HG03108 (cell line): ENCODE measurements around the gene FBXO7.

ENCODE experiments used
- ATAC-seq: cut with Tn5 transposase; IDR thresholded peaks from one replicate; pipeline ENCODE4 v1.9.1; 2021; ENCODE audit warnings: moderate library complexity; ENCODE audit not compliant: unreplicated experiment

The FBXO7 gene

DNA sequence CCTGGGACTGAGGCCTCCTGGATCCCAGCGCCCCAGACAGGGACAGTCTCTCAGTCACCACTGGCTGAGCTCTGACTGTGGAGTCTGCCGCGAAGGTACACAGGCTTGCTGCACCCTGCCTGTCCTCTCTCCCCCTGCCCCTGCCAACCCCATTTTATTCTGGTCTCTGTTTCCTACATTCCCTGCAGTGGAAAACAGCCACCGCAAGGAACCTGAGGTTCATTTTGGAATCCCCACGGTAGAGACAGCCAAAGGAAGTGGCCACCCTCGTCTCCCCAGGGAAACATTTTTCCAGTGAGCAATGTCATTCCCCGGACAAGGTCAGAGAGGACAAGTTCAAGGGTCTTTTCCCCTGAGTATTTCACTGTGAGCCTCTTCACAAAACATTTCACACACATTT, 56.6 kb downstream of the FBXO7 start:
- ATAC-seq = no peak

GRCh38 chr22:32531931-32532819, 57.6 kb downstream of the FBXO7 start:
- no peak for ATAC-seq

DNA sequence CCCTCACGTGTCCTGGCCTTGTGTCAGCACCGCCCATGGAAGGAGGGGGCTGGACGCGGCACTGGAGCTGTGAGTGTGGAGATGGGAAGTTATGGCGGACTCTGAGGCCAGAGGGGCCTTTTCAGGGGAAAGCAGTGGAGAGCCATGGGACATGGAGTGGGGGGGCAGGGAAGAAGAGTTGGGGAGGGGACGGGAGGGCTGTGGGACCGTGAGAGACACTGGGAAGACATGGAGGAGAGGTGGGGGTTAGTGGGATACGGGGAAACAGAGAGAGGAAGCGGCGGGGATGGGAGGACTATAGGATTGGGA, 58.2 kb downstream of the FBXO7 start:
- ATAC-seq = no peak

GRCh38 chr22:32533265-32534111, 58.9 kb downstream of the FBXO7 start:
- no peak for ATAC-seq

- no peak for ATAC-seq
Measured at GRCh38 chr22:32534252-32535235, 59.9 kb downstream of the FBXO7 start.

- ATAC-seq = no peak
Measured at GRCh38 chr22:32535531-32536190, 61.0 kb downstream of the FBXO7 start.

- ATAC-seq = no peak
Measured at GRCh38 chr22:32536352-32536751, 61.7 kb downstream of the FBXO7 start.

DNA sequence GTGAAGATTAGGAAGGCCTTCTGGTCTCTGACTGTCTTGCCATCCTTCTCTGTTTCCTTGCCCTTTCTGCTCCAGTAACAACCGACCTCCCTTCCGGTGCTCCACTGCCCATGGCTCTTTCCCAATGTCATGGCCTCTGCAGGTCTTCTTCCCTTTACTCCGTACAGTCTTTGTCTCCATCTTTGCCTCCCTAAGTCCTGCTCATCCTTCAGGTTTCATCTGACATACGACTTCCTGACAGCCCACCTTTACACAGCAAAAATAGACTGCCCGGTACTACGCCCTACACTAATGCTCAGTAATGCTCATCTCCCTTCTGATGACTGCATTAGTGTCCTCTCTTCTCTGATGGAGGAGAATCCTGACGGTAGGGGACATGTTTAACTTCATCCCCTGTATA, 63.9 kb downstream of the FBXO7 start:
- ATAC-seq = no peak

- no peak for ATAC-seq
Measured at GRCh38 chr22:32539631-32540421, 65.2 kb downstream of the FBXO7 start.

DNA sequence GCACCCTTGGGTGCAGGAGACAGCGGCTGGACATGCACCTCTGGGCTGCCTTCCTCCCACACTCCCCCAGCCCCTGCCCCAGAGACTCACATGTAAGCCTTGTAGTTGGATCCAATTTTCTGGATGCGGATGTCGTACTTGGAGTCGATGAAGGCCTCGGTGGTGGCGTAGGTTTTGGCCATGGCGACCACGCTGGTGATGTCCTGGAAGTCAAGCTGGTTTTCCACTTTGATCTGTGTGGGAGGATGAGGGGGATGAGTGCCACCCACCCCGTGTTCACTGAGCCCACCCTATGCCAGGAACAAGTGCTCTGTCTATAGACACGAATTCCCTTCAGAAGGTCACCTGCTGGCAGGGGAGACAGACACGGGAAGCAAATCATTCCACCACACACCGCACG, 66.9 kb downstream of the FBXO7 start:
- ATAC-seq = no peak

GRCh38 chr22:32542066-32542676, 67.6 kb downstream of the FBXO7 start:
- no peak for ATAC-seq

DNA sequence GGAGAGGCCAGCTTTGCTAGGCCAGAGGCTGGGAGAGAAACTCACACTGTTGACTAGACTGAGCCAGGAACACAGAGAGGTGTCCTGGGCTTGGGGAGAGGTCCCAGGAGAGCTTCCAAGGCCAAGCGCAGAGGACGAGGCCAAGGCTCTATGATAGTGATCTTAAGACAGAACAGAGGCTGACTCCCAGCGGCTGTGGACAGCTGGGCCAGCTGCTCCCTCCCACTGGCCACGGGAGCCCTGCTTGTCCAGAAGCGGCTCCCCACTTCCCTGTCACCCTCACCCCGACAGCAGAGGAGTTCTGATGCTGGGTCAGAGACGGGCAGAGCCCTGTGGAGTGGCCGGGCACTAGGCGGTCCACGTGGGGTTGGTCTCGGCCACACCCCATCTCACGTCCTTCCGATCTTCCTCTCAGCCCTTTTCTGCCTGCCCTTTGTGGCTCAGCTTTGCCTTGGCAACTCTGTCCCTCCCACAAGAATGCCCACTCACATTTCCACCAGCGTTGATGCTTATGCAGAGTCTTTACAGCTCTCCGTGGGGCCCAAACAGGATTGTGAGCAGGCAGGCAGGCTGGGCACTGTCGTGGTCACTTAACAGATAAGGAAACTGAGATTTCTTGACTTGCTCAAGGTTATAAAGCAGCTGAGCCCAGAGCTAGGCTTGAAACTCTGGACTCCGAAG, 68.2 kb downstream of the FBXO7 start:
- no peak for ATAC-seq

DNA sequence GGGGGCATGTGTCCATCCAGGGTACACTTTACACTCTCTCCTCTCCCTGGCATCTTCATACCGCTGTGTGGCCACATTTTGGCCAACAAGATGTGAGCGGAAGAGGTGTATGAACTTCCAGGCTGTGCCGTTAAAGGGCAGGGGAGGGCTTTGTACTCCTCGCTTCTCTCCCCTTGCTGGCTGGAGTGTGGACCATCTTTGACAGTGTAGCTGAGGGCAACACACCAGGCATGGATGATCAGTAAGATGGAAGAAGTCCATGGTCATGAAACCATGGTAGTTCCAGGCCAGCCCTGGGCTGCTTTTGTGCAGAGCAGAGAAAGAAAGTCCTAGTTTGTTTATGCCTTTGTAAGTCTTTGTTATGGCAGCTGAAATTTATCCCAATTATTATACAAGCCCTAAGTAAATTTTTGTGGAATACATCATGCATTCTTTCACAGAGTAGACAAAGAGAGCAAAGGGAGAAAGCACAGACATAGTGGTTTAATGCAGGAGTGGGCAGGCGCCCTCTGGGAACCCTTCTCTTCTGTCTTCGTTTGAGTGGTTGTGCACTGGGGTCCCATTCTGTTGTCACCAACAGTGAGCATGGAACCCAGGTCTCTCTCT, 70.4 kb downstream of the FBXO7 start:
- no peak for ATAC-seq

GRCh38 chr22:32545801-32546200, 71.2 kb downstream of the FBXO7 start:
- ATAC-seq = no peak

DNA sequence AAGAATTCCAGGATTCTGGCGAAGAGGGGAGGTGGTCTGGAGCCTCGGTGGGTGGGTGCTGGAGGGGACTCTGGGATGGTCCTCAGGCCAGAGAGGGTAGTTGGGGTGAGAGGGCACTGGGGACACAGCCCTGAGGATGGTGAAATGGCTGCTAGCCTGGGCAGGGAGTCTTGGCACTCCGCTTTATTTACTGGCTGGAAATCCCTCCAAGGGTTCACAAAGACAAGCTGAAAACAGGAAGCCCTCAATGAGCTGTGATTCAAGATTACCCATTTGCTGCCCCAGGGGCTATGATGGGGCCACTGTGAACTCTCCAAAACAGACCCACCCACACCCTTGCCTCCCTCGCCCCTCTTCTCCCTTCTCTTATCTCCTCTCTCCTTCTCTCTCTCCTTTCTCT, 71.9 kb downstream of the FBXO7 start:
- no peak for ATAC-seq

- no peak for ATAC-seq
Measured at GRCh38 chr22:32546935-32547334, 72.3 kb downstream of the FBXO7 start.

- no peak for ATAC-seq
Measured at GRCh38 chr22:32548039-32548438, 73.4 kb downstream of the FBXO7 start.
